GM13977 (cell line): ENCODE data around the gene HBG1.

Experiments used
- DNase-seq: peaks from one replicate; pipeline ENCODE4 v3.0.0; 2012; ENCODE audit warnings: low spot score
- CTCF ChIP-seq: IDR thresholded peaks from 2 replicates; pipeline ENCODE4 v1.5.1; 2012; ENCODE audit warnings: mild to moderate bottlenecking, control low read depth; ENCODE audit not compliant: insufficient read depth; ENCODE audit errors: extremely low read depth, missing control alignments
- in situ Hi-C: fragments of 300-500 bp; cut with MboI; formaldehyde crosslinking; loops from one replicate; pipeline ENCODE4 v1.12.0; 2022; ENCODE audit warnings: low sequenced_read_pairs, low pct_unique_long_range_greater_than_20kb, mixed read lengths, inconsistent platforms; ENCODE audit not compliant: unreplicated experiment

Gene HBG1

GRCh38 chr11:5234381-5234834 is 15.2 kb downstream of the HBG1 start, which contains the start of gene HBD:
Gene HBD, minus strand, starts transcription at chr11:5234483. Its CDS starts 50 bp downstream, at chr11:5234433.
- in situ Hi-C loops = no loop called here
- no peak for TF ChIP-seq CTCF
- peak; percentile 7 for DNase-seq

- no peak for TF ChIP-seq CTCF
Measured at GRCh38 chr11:5233307-5233706, 16.4 kb downstream of the HBG1 start.

GRCh38 chr11:5232821-5233220 is 16.8 kb downstream of the HBG1 start:
- in situ Hi-C loops = no loop called here
- no peak for DNase-seq
- TF ChIP-seq CTCF = no peak

More at GRCh38 chr11:5233307-5233706, 16.4 kb downstream of the HBG1 start:
- DNase-seq = no peak
- in situ Hi-C loops = no loop called here

- DNase-seq = no peak
- in situ Hi-C loops = no loop called here
- TF ChIP-seq CTCF = no peak
Measured at GRCh38 chr11:5232176-5232575, 17.5 kb downstream of the HBG1 start.

GRCh38 chr11:5231111-5231510 is 18.5 kb downstream of the HBG1 start:
- TF ChIP-seq CTCF = no peak
- in situ Hi-C loops = no loop called here
- no peak for DNase-seq

GRCh38 chr11:5230266-5230665 is 19.4 kb downstream of the HBG1 start:
- no peak for DNase-seq
- in situ Hi-C loops = no loop called here
- no peak for TF ChIP-seq CTCF

- in situ Hi-C loops = no loop called here
- no peak for DNase-seq
- no peak for TF ChIP-seq CTCF
Measured at GRCh38 chr11:5229796-5230195, 19.9 kb downstream of the HBG1 start.
